ENCODE data around the gene RPS21.
A peak's percentile ranks its signal among the peaks of the same experiment; 100 is the strongest.

The RPS21 gene

DNA sequence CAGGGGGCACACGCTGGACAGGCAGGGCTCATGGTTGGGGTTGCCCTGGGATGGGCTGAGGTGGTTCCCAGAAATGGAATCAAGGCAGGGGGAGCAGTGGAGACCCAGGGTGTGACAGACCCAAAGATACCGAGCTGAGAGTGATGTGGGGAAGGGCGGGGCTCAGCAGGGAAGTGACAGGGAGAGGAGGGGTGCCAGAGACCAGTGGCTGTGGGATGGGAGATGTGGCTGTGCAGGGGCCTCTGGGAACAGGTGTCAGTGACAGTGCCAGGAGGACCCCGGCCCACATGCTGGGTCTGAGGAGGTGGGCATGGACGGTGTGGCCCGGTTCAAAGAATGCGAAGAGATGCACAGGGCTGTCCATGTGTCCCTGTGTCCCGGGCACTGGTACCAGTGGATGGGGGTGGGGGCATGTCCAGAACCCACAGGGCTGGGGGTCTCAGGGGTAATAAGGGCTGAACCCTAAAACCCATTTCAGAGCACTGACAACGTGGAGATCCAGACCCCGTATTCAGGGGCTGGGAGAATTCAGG lies 19.1 kb downstream of the RPS21 start:
- peaks cover 40% of the 10 kb centered on the region for H3K79me2 ChIP-seq (ENCODE audit: insufficient read depth, low read length)
- H4K20me1 ChIP-seq (ENCODE audit: insufficient read depth, low read length) = peaks cover 55% of the 10 kb centered on the region
- no peak for DNase-seq
- no peaks in the 10 kb centered on the region for H3K9me3 ChIP-seq (ENCODE audit: insufficient read depth, low read length, severe bottlenecking)
- peak overlapping the region; percentile 89 to 96; a peak in 3 of 4 replicates for H3K4me3 ChIP-seq (ENCODE audit: low read depth in 1 of 2, low read length in 2 of 2)
- peak overlapping the region; percentile 83 for H3K27ac ChIP-seq (ENCODE audit: low read length)
- TF ChIP-seq EZH2 (IDR thresholded peaks at IDR 0.05; ENCODE audit: borderline replicate concordance, low read depth, low read length, severe bottlenecking) = no peak
- TF ChIP-seq, protein P1, sequence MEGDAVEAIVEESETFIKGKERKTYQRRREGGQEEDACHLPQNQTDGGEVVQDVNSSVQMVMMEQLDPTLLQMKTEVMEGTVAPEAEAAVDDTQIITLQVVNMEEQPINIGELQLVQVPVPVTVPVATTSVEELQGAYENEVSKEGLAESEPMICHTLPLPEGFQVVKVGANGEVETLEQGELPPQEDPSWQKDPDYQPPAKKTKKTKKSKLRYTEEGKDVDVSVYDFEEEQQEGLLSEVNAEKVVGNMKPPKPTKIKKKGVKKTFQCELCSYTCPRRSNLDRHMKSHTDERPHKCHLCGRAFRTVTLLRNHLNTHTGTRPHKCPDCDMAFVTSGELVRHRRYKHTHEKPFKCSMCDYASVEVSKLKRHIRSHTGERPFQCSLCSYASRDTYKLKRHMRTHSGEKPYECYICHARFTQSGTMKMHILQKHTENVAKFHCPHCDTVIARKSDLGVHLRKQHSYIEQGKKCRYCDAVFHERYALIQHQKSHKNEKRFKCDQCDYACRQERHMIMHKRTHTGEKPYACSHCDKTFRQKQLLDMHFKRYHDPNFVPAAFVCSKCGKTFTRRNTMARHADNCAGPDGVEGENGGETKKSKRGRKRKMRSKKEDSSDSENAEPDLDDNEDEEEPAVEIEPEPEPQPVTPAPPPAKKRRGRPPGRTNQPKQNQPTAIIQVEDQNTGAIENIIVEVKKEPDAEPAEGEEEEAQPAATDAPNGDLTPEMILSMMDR (IDR thresholded peaks at IDR 0.05; ENCODE audit: borderline replicate concordance, extremely low read depth, low read length, poor library complexity, severe bottlenecking) = no peak
- ATAC-seq (ENCODE audit: insufficient read depth, low read depth) = no peak
- peaks cover 46% of the 10 kb centered on the region for H3K4me1 ChIP-seq (ENCODE audit: insufficient read depth, low read length)
- peak overlapping the region; percentile 95 for H3K4me2 ChIP-seq (ENCODE audit: insufficient read depth, low read length)
- H3K27me3 ChIP-seq (ENCODE audit: insufficient read depth, low read length, poor library complexity) = no peaks in the 10 kb centered on the region
- peaks cover 43% of the 10 kb centered on the region for H3K36me3 ChIP-seq (ENCODE audit: insufficient read depth, low read length)
- peak overlapping the region; percentile 98 for H3K9ac ChIP-seq (ENCODE audit: low read depth, low read length)
- no peak overlapping the region for H2AFZ ChIP-seq (ENCODE audit: low read depth, low read length)

DNA sequence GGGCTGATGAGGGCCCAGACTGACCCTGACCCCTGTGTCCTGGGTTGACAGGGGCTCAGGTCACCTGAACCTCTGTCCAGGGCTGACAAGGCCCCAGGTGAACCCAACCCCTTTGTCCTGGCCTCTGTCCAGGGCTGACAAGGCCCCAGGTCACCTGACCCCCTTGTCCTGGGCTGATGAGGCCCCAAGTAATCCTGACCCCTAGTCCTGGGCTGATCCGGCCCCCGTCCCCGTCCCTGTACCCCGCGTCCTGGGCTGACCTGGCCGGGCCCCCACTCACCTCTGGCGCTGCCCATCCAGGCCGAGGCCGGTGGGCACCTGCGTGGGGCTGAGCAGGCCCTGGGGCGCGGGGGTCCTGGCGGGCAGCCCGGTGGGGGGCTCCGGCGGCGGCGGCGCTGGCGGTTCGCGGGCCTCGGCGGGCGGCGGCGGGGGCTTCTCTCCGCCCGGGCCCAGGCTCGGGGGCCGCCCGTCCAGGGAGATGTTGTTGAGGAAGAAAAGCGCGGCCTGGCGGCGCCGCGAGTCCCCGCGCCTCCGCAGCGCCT lies 19.8 kb downstream of the RPS21 start:
- peak overlapping the region; percentile 89 to 96 for H3K4me3 ChIP-seq (ENCODE audit: low read depth in 1 of 2, low read length in 2 of 2)
- peak overlapping the region; percentile 98 for H3K9ac ChIP-seq (ENCODE audit: low read depth, low read length)
- H3K36me3 ChIP-seq (ENCODE audit: insufficient read depth, low read length) = peaks cover 37% of the 10 kb centered on the region
- H3K27ac ChIP-seq (ENCODE audit: low read length) = peak overlapping the region; percentile 83
- DNase-seq = no peak
- H3K27me3 ChIP-seq (ENCODE audit: insufficient read depth, low read length, poor library complexity) = no peaks in the 10 kb centered on the region
- TF ChIP-seq, protein P1 (IDR thresholded peaks at IDR 0.05; ENCODE audit: borderline replicate concordance, extremely low read depth, low read length, poor library complexity, severe bottlenecking) = no peak
- no peak for TF ChIP-seq EZH2 (IDR thresholded peaks at IDR 0.05; ENCODE audit: borderline replicate concordance, low read depth, low read length, severe bottlenecking)
- no peak for ATAC-seq (ENCODE audit: insufficient read depth, low read depth)
- peaks cover 52% of the 10 kb centered on the region for H4K20me1 ChIP-seq (ENCODE audit: insufficient read depth, low read length)
- H3K79me2 ChIP-seq (ENCODE audit: insufficient read depth, low read length) = peaks cover 38% of the 10 kb centered on the region
- H3K4me1 ChIP-seq (ENCODE audit: insufficient read depth, low read length) = peaks cover 46% of the 10 kb centered on the region
- peak overlapping the region; percentile 53; the same call in 1 of the 2 replicates for H2AFZ ChIP-seq (ENCODE audit: low read depth, low read length)
- no peaks in the 10 kb centered on the region for H3K9me3 ChIP-seq (ENCODE audit: insufficient read depth, low read length, severe bottlenecking)
- peak overlapping the region; percentile 95 for H3K4me2 ChIP-seq (ENCODE audit: insufficient read depth, low read length)

DNA sequence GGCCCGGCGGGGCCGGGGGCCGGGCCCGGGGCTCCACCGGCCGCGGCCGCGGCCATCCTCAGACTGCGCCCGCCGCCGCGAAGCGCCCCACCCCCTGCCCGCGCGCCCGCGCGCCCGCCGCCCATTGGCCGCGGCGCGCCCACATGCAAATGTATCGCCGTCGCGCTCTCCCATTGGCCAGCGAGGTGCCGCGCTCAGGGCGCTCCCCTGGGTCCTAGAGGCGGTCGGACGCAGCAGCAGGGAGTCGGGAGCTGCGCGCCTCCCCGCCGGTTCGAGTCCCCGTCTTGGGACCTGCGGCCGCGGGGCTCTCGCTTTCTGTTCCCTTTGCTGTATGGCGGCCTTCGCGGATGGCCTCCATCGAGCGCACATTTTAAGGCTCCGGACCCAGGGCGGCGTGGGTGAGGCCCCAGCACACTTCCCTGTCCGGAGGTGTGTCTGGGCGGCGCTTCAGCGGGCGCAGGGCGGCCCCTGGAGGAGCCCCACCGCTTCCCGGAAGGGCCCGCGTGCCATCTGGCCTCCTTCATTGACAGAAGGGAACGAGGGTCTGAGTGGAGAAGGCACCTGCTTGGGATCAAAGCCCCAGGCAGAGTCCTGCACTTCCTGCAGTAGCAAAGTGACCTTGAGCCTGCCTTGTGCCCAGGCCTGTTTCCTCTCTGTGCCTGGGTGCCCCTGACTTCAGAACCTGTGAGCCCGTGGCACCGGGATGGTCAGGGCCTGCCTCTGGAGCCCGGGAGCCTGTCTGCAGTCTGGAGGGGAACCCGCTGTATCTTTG lies 20.5 kb downstream of the RPS21 start, which contains the start of gene CABLES2:
Gene CABLES2 (minus strand): TSS at position 65 of the 772 bp plus-strand sequence. CDS start 9 bp downstream, at position 56.
- TF ChIP-seq, protein P1 (IDR thresholded peaks at IDR 0.05; ENCODE audit: borderline replicate concordance, extremely low read depth, low read length, poor library complexity, severe bottlenecking) = peak; percentile 31
- TF ChIP-seq EZH2 (IDR thresholded peaks at IDR 0.05; ENCODE audit: borderline replicate concordance, low read depth, low read length, severe bottlenecking) = no peak
- ATAC-seq (ENCODE audit: insufficient read depth, low read depth) (peak; percentile 93), DNase-seq (peak; percentile 95)
- Histone ChIP-seq H3K4me3 (ENCODE audit: low read depth in 1 of 2, low read length in 2 of 2) (peak within 1 kb of the TSS; percentile 89 to 96), H2AFZ (ENCODE audit: low read depth, low read length) (peak within 1 kb of the TSS; percentile 94), H3K79me2 (ENCODE audit: insufficient read depth, low read length) (peaks cover 38% of the 10 kb centered on the region), H3K4me2 (ENCODE audit: insufficient read depth, low read length) (peak within 1 kb of the TSS; percentile 95), H3K36me3 (ENCODE audit: insufficient read depth, low read length) (peaks cover 30% of the 10 kb centered on the region), H3K27ac (ENCODE audit: low read length) (peak within 1 kb of the TSS; percentile 83), H3K9me3 (ENCODE audit: insufficient read depth, low read length, severe bottlenecking) (no peaks in the 10 kb centered on the region), H4K20me1 (ENCODE audit: insufficient read depth, low read length) (peaks cover 49% of the 10 kb centered on the region), H3K4me1 (ENCODE audit: insufficient read depth, low read length) (peaks cover 46% of the 10 kb centered on the region), H3K9ac (ENCODE audit: low read depth, low read length) (peak within 1 kb of the TSS; percentile 98), H3K27me3 (ENCODE audit: insufficient read depth, low read length, poor library complexity) (no peaks in the 10 kb centered on the region)
